ENCODE data around the gene RNFT1. TPM values are rescaled to one million over a fixed set of nuclear protein-coding genes. Genes with fewer than 3 reads are reported as not detected.
"Not testable (repeated sequence)": the region's sequence is repeated elsewhere in the genome, so short reads cannot be mapped to it uniquely, and the experiment has no call there.

The RNFT1 gene
- total RNA-seq, 1 donor from 2014 or later, result 10.3 TPM

DNA sequence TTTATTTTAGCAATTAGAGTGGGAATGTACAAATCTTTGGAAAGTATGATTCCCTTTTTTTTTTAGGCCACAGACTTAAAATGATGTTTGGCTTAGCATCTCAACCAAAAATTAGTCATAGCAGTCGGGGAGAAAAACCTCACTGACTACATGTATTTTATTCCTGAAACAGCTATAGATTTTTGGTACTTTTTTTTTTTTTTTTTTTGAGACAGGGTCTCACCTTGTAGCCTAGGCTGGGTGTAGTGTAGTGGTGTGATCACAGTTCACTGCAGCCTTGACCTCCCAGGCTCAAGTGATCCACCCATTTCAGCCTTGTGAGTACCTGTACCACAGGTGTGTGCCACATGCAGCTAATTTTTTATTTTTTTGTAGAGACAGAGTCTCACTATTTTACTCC, 23.4 kb downstream of the RNFT1 start:
- no peaks in the 10 kb centered on the region for H3K27me3 ChIP-seq (ENCODE audit: control insufficient read depth, insufficient read depth, low read length)
- TF ChIP-seq, protein P1, sequence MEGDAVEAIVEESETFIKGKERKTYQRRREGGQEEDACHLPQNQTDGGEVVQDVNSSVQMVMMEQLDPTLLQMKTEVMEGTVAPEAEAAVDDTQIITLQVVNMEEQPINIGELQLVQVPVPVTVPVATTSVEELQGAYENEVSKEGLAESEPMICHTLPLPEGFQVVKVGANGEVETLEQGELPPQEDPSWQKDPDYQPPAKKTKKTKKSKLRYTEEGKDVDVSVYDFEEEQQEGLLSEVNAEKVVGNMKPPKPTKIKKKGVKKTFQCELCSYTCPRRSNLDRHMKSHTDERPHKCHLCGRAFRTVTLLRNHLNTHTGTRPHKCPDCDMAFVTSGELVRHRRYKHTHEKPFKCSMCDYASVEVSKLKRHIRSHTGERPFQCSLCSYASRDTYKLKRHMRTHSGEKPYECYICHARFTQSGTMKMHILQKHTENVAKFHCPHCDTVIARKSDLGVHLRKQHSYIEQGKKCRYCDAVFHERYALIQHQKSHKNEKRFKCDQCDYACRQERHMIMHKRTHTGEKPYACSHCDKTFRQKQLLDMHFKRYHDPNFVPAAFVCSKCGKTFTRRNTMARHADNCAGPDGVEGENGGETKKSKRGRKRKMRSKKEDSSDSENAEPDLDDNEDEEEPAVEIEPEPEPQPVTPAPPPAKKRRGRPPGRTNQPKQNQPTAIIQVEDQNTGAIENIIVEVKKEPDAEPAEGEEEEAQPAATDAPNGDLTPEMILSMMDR (IDR thresholded peaks at IDR 0.05; ENCODE audit: insufficient read depth, low read length, poor library complexity, severe bottlenecking), result no peak
- no peaks in the 10 kb centered on the region for H3K36me3 ChIP-seq (ENCODE audit: control insufficient read depth, insufficient read depth, low read length)
- no peak for DNase-seq (ENCODE audit: low read depth)
- no peak overlapping the region for H3K4me3 ChIP-seq (ENCODE audit: low read depth, low read length)

DNA sequence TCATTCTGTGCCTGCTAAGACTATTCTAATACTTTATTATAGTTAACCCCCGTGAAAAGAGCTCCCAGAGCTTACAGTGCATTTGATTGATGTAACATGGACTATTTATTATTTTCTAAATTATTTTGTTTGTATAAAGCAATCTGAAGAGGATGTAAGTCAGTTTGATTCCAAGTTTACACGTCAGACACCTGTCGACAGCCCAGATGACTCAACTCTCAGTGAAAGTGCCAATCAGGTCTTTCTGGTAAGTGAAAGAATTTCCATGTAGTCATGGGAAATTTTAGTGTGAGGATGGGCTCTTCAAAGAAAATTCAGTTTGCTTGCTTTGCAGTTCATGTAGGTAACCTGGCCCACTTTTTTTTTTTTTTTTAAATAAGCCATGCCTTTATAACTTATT, 23.8 kb downstream of the RNFT1 start:
- H3K4me3 ChIP-seq (ENCODE audit: low read depth, low read length); H3K36me3 ChIP-seq (ENCODE audit: control insufficient read depth, insufficient read depth, low read length); H3K27me3 ChIP-seq (ENCODE audit: control insufficient read depth, insufficient read depth, low read length); DNase-seq (ENCODE audit: low read depth): not testable (repeated sequence)

- H3K4me3 ChIP-seq (ENCODE audit: low read depth, low read length); H3K36me3 ChIP-seq (ENCODE audit: control insufficient read depth, insufficient read depth, low read length); H3K27me3 ChIP-seq (ENCODE audit: control insufficient read depth, insufficient read depth, low read length); DNase-seq (ENCODE audit: low read depth): not testable (repeated sequence)
Observed at GRCh38 chr17:59933317-59933716, 31.2 kb downstream of the RNFT1 start.

DNA sequence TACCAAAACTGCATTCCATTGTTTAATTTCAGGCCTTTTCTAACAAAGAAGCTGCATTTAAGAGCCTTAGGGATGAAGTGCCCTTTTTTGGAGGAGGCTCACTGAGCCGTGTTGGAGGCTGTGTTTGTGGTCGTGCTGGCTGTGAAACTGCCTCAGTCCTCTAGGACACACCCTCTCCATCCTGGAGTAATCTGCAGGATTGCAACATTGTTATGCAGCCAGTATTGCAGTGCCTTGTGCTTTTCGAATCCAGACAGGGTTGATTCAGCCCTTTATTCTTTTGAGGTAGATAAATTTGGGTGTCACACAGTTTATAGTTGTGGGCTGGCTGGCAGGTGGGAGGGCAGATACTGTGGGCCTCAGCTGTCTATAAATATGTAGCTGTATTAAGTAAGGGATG, 33.8 kb downstream of the RNFT1 start:
- DNase-seq (ENCODE audit: low read depth); H3K4me3 ChIP-seq (ENCODE audit: low read depth, low read length); H3K27me3 ChIP-seq (ENCODE audit: control insufficient read depth, insufficient read depth, low read length); H3K36me3 ChIP-seq (ENCODE audit: control insufficient read depth, insufficient read depth, low read length): not testable (repeated sequence)

DNA sequence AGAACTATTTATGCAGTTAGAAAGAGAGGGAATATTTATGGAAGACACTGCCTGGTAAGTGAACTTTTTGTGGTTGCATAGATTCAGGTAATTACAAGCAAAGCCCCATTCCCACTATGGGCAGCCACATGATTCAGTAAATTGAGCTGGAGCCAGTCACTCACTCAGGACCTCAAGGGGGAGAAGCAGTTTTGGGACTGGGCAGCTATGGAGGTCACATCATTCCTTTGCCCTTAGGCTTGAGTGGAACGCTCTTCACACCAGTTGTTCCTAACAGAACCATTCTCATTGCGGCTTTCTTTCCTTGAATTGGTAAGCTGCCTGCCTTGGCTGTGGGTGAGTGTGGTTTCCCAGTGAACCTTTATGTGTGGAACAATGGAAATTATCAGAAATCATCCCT, 34.4 kb downstream of the RNFT1 start:
- DNase-seq (ENCODE audit: low read depth); H3K36me3 ChIP-seq (ENCODE audit: control insufficient read depth, insufficient read depth, low read length); H3K4me3 ChIP-seq (ENCODE audit: low read depth, low read length); H3K27me3 ChIP-seq (ENCODE audit: control insufficient read depth, insufficient read depth, low read length): not testable (repeated sequence)

DNA sequence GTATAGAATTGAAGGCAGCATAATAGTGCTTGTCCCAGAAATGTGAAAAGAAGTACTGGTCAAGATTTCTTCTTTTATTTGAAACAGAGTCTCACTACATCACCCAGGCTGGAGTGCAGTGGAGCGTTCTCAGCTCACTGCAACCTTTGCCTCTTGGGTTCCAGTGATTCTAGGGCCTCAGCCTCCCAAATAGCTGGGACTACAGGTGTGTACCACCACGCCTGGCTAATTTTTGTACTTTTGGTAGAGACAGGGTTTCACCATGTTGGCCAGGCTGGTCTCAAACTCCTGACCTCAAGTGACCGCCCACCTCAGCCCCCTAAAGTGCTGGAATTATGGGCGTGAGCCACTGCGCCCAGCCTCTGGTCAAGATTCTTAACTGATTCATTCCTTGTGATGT, 43.9 kb downstream of the RNFT1 start:
- not testable (repeated sequence) for H3K36me3 ChIP-seq (ENCODE audit: control insufficient read depth, insufficient read depth, low read length); H3K27me3 ChIP-seq (ENCODE audit: control insufficient read depth, insufficient read depth, low read length); H3K4me3 ChIP-seq (ENCODE audit: low read depth, low read length); DNase-seq (ENCODE audit: low read depth)

GRCh38 chr17:59916446-59916845, 48.1 kb downstream of the RNFT1 start:
- no peak overlapping the region for H3K4me3 ChIP-seq (ENCODE audit: low read depth, low read length)
- no peaks in the 10 kb centered on the region for H3K36me3 ChIP-seq (ENCODE audit: control insufficient read depth, insufficient read depth, low read length)
- TF ChIP-seq, protein P1 (IDR thresholded peaks at IDR 0.05; ENCODE audit: insufficient read depth, low read length, poor library complexity, severe bottlenecking), result no peak
- DNase-seq (ENCODE audit: low read depth), result no peak
- no peaks in the 10 kb centered on the region for H3K27me3 ChIP-seq (ENCODE audit: control insufficient read depth, insufficient read depth, low read length)

DNA sequence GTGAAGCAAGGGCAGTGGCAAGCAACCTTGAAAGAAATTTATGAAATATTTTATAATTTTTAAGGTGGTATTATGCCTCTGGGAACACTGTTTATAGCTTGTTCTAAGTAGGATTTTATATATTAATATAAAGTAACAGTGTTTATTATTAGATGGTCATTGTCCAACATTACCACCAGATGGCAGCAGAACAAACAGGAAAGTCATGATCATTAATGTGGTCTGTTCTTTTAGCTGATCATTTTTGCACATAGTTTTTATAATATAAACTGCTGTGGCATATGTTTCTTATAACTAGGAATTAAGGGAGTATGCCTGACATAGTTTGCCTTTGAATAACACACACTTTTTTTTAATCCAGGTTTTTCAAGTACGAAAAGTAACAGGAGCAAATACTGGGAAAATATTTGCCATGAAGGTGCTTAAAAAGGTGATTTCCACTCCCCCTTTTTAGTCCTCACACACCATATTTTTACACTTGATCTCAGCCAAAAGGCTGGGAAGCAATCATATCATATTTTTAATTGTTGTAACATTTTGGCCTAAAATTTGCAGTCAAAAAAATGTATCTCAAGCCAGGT, 50.2 kb downstream of the RNFT1 start:
- Histone ChIP-seq H3K4me3 (ENCODE audit: low read depth, low read length) (no peak overlapping the region), H3K36me3 (ENCODE audit: control insufficient read depth, insufficient read depth, low read length) (no peaks in the 10 kb centered on the region), H3K27me3 (ENCODE audit: control insufficient read depth, insufficient read depth, low read length) (no peaks in the 10 kb centered on the region)
- no peak for DNase-seq (ENCODE audit: low read depth)
- TF ChIP-seq, protein P1 (IDR thresholded peaks at IDR 0.05; ENCODE audit: insufficient read depth, low read length, poor library complexity, severe bottlenecking), result peak; percentile 55
